ENCODE data around the gene ADPRM.

The ADPRM gene

DNA sequence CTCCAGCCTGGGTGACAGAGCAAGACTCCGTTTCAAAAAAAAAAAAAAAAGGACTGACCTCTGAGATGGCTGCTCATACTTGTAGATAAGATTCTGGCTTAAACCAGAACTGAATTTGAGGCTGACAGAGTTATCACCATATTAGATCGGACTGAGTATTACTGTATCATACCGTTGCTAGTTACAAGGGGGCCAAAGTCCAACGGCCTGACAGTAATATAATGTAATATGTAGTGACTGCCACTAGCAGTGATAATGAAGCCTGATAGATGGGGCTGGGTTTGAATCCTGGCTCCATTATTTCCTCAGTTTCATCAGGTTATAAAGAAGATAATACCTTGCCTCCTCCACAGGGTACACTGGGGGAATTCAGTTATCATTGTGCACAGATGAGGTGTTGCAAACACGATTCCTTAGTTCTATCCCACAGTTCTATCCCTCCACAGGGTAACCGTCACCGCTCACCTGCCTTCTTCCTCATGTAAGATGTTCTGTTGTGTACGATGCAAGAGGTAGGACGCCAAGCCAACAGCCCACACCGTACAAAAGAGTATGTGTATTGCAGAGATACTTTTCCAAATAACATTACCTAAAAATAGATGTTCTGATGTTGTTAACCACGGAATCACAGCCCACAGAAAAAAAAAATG, 27.3 kb downstream of the ADPRM start:
- H3K27ac ChIP-seq, result no peak overlapping the region

DNA sequence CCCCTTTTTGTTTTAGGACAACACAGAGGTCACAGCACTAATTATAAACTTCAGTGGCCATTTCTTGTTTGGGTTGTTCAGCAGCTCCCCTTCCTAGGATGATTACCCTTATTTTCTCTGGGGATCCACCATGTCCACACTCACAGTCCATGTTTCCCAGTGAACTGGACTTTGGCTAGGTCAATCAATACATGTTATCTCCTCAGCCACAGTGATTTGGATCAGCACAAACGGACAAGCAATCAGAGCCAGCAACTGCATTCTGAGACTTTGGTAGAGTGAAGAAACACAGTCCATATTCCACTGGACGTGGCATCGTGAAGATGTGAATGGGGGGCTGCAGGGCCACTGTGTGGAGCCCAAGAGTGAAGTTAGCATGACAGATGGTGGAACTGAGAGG, 27.9 kb downstream of the ADPRM start:
- no peaks in the 10 kb centered on the region for H3K27me3 ChIP-seq
- intact Hi-C loops (cut with DNase I; ENCODE audit: low total_unique reads), result no loop called here
- H3K4me1 ChIP-seq, result peaks cover 0 to 5% (median 2%) of the 10 kb centered on the region in 4 donors
- no peaks in the 10 kb centered on the region for H3K9me3 ChIP-seq
- H3K27ac ChIP-seq, result no peak overlapping the region
- no peak overlapping the region for H3K4me3 ChIP-seq
- DNase-seq, result no peak
- peaks cover 24 to 61% (median 27%) of the 10 kb centered on the region in 3 donors for H3K36me3 ChIP-seq
- TF ChIP-seq, protein P1, sequence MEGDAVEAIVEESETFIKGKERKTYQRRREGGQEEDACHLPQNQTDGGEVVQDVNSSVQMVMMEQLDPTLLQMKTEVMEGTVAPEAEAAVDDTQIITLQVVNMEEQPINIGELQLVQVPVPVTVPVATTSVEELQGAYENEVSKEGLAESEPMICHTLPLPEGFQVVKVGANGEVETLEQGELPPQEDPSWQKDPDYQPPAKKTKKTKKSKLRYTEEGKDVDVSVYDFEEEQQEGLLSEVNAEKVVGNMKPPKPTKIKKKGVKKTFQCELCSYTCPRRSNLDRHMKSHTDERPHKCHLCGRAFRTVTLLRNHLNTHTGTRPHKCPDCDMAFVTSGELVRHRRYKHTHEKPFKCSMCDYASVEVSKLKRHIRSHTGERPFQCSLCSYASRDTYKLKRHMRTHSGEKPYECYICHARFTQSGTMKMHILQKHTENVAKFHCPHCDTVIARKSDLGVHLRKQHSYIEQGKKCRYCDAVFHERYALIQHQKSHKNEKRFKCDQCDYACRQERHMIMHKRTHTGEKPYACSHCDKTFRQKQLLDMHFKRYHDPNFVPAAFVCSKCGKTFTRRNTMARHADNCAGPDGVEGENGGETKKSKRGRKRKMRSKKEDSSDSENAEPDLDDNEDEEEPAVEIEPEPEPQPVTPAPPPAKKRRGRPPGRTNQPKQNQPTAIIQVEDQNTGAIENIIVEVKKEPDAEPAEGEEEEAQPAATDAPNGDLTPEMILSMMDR (IDR thresholded peaks at IDR 0.05), result no peak

More for the DNA sequence above, 27.3 kb downstream of the ADPRM start:
- DNase-seq, result no peak
- Histone ChIP-seq H3K27me3 (no peaks in the 10 kb centered on the region), H3K9me3 (no peaks in the 10 kb centered on the region), H3K4me1 (peaks cover 0 to 5% (median 2%) of the 10 kb centered on the region in 4 donors), H3K4me3 (no peak overlapping the region), H3K36me3 (peaks cover 24 to 66% (median 27%) of the 10 kb centered on the region in 3 donors)
- TF ChIP-seq, protein P1 (IDR thresholded peaks at IDR 0.05), result no peak
- intact Hi-C loops (cut with DNase I; ENCODE audit: low total_unique reads), result no loop called here

DNA sequence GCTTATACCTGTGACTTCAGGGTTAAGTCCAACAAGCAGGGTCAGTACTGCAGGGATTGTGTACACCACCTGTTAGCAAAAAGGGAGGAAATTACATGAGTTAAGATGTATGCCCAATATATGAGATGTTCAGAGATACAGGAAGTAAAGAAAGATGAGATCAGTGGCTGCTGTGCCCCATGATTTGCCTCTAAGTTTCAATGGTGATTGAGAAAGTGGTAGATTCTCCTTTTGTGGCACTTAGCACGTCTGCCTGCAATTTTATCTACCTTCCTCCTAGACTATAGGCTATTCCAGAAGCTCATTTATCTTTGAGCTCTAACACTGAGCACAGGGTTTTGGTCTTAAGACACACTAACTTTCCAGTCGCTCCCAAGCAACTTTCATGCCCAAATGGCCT, 28.8 kb downstream of the ADPRM start:
- TF ChIP-seq, protein P1 (IDR thresholded peaks at IDR 0.05), result no peak
- Histone ChIP-seq H3K27me3 (no peaks in the 10 kb centered on the region), H3K27ac (no peak overlapping the region), H3K9me3 (no peaks in the 10 kb centered on the region), H3K36me3 (peaks cover 24 to 54% (median 27%) of the 10 kb centered on the region in 3 donors), H3K4me1 (peaks cover 0 to 11% (median 5%) of the 10 kb centered on the region in 4 donors), H3K4me3 (no peak overlapping the region)
- DNase-seq, result no peak
- intact Hi-C loops (cut with DNase I; ENCODE audit: low total_unique reads), result no loop called here

DNA sequence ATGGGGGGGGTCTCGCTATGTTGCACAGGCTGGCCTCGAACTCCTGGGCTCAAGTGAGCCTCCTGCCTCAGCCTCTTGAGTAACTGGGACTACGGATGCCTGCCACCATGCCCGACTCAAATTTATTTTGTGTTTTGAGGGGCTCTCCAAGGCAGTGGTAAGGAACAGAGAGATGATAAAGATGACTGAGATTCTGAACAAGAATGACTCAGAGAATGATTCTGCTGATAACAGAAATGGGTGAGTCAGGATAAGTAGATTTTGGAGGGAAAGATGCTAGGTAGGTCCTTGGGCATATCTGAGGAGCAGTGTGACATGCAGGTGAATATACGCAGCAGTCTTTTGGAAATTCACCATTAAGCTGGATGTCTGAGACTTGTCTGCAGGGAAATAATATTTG, 29.8 kb downstream of the ADPRM start:
- Histone ChIP-seq H3K27ac (no peak overlapping the region), H3K4me3 (no peak overlapping the region), H3K27me3 (no peaks in the 10 kb centered on the region), H3K9me3 (no peaks in the 10 kb centered on the region), H3K4me1 (peaks cover 0 to 15% (median 6%) of the 10 kb centered on the region in 4 donors), H3K36me3 (peaks cover 24 to 47% (median 27%) of the 10 kb centered on the region in 3 donors)
- intact Hi-C loops (cut with DNase I; ENCODE audit: low total_unique reads), result no loop called here
- TF ChIP-seq, protein P1 (IDR thresholded peaks at IDR 0.05), result no peak
- DNase-seq, result no peak

DNA sequence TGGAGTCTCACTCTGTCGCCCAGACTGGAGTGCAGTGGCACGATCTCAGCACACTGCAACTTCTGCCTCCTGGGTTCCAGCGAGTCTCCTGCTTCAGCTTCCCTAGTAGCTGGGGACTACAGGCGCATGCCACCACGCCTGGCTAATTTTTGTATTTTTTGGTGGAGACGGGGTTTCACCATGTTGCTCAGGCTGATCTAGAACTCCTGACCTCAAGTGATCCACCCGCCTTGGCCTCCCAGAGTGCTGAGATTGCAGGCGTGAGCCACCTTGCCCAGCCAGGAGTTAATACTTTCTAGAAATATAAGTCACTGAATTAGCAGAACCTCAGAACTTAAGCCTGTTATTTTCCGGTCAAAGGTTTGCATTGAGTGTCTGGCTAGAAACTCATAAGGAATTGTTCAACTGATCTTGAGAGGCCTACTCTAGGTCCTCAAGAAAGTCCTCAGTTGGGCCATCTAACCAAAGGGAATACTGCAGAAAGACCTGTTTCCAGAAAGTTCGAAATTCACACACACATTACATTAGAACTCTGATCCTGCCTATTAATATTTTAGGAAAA, 31.0 kb downstream of the ADPRM start:
- intact Hi-C loops (cut with DNase I; ENCODE audit: low total_unique reads), result no loop called here

More for the DNA sequence above, 31.0 kb downstream of the ADPRM start:
- Histone ChIP-seq H3K36me3 (peaks cover 17 to 36% (median 18%) of the 10 kb centered on the region in 3 donors), H3K4me1 (peaks cover 0 to 15% (median 6%) of the 10 kb centered on the region in 4 donors), H3K27ac (peak overlapping the region; percentile 88 to 95), H3K4me3 (peak overlapping the region in 1 of 2 donors; percentile 68), H3K9me3 (no peaks in the 10 kb centered on the region), H3K27me3 (no peaks in the 10 kb centered on the region)
- no peak for DNase-seq
- TF ChIP-seq, protein P1 (IDR thresholded peaks at IDR 0.05), result no peak

Data from tibial artery (tissue), 4 donors.